Loucy (cell line): ENCODE data around the gene RASGRP3.

Experiments
- H2AFZ ChIP-seq: fragments of 200-600 bp; sonication (generic); 2 replicates; pipeline ENCODE4 v1.6.0; 2016; ENCODE audit warnings: antibody characterized with exemption, mild to moderate bottlenecking, low read length, moderate library complexity
- H3F3A ChIP-seq: fragments of 200-600 bp; 2 replicates; pipeline ENCODE4 v1.6.0; 2016; ENCODE audit warnings: antibody characterized with exemption, low read depth, mild to moderate bottlenecking
- H3K27me3 ChIP-seq: fragments of 200-600 bp; sonication (generic); 2 replicates; pipeline ENCODE4 v1.6.1; 2014; ENCODE audit warnings: low read length, mild to moderate bottlenecking; ENCODE audit not compliant: insufficient read depth, poor library complexity, severe bottlenecking
- H3K36me3 ChIP-seq: fragments of 200-600 bp; sonication (generic); 2 replicates; pipeline ENCODE4 v1.6.1; 2016; ENCODE audit warnings: low read length; ENCODE audit not compliant: insufficient read depth
- H3K4me1 ChIP-seq: fragments of 200-600 bp; sonication (generic); 2 replicates; pipeline ENCODE4 v1.5.1; 2014; ENCODE audit warnings: low read length, mild to moderate bottlenecking; ENCODE audit not compliant: insufficient read depth, poor library complexity, severe bottlenecking
- H3K4me2 ChIP-seq: fragments of 200-600 bp; sonication (generic); 2 replicates; pipeline ENCODE4 v1.6.0; 2014; ENCODE audit warnings: antibody characterized with exemption, low read length, low read depth, mild to moderate bottlenecking; ENCODE audit not compliant: poor library complexity, severe bottlenecking
- H3K4me3 ChIP-seq: fragments of 200-600 bp; sonication (generic); 2 replicates; pipeline ENCODE4 v1.5.1; 2014; ENCODE audit warnings: low read length, mild to moderate bottlenecking, mixed read lengths; ENCODE audit not compliant: poor library complexity, severe bottlenecking
- H3K79me2 ChIP-seq: fragments of 200-600 bp; sonication (generic); 2 replicates; pipeline ENCODE4 v1.6.1; 2014; ENCODE audit warnings: low read length; ENCODE audit not compliant: insufficient read depth
- H3K9ac ChIP-seq: fragments of 200-600 bp; sonication (generic); 2 replicates; pipeline ENCODE4 v1.6.0; 2014; ENCODE audit warnings: mild to moderate bottlenecking, low read depth, low read length, moderate library complexity; ENCODE audit not compliant: poor library complexity, severe bottlenecking
- H3K9me2 ChIP-seq: fragments of 200-600 bp; sonication (generic); replicated peaks from 2 replicates; pipeline ENCODE4 v1.6.1; 2016; ENCODE audit warnings: low read depth, low read length, mixed read lengths
- H3K9me3 ChIP-seq: fragments of 200-600 bp; sonication (generic); 2 replicates; pipeline ENCODE4 v1.6.1; 2014; ENCODE audit warnings: mild to moderate bottlenecking, antibody characterized with exemption, low read length, low read depth; ENCODE audit not compliant: insufficient read depth
- H4K20me1 ChIP-seq: fragments of 200-600 bp; sonication (generic); 2 replicates; pipeline ENCODE4 v1.6.0; 2014; ENCODE audit warnings: antibody characterized with exemption, low read length, mild to moderate bottlenecking; ENCODE audit not compliant: insufficient read depth, poor library complexity, severe bottlenecking
- CTCF ChIP-seq: fragments of 200-600 bp; sonication (generic); conservative IDR thresholded peaks from 2 replicates; pipeline ENCODE4 v1.5.1; 2014; ENCODE audit warnings: mild to moderate bottlenecking, antibody characterized with exemption, low read length
- EZH2phosphoT487 ChIP-seq: fragments of 200-600 bp; IDR thresholded peaks from 2 replicates; pipeline ENCODE4 v1.6.1; 2018; ENCODE audit warnings: antibody characterized with exemption, mild to moderate bottlenecking, moderate library complexity, borderline replicate concordance

Gene RASGRP3

GRCh38 chr2:33532966-33533365, 56.5 kb downstream of the RASGRP3 start:
- H3K9me3 ChIP-seq = no peaks in the 10 kb centered on the region
- no peaks in the 10 kb centered on the region for H3K9me2 ChIP-seq
- no peak for TF ChIP-seq EZH2phosphoT487
- no peak for TF ChIP-seq CTCF
- no peak overlapping the region for H3K9ac ChIP-seq
- H2AFZ ChIP-seq = no peak overlapping the region
- no peak overlapping the region for H3K4me3 ChIP-seq
- H3K79me2 ChIP-seq = no peaks in the 10 kb centered on the region
- H3K4me2 ChIP-seq = no peak overlapping the region
- peaks cover 5% of the 10 kb centered on the region for H3K4me1 ChIP-seq
- no peaks in the 10 kb centered on the region for H3F3A ChIP-seq
- no peaks in the 10 kb centered on the region for H3K36me3 ChIP-seq
- H4K20me1 ChIP-seq = no peaks in the 10 kb centered on the region
- H3K27me3 ChIP-seq = no peaks in the 10 kb centered on the region

- Histone ChIP-seq H2AFZ (no peak overlapping the region), H3K4me2 (no peak overlapping the region), H3K9me2 (no peaks in the 10 kb centered on the region), H3K79me2 (no peaks in the 10 kb centered on the region), H3K9me3 (no peaks in the 10 kb centered on the region), H3K36me3 (no peaks in the 10 kb centered on the region), H3K27me3 (no peaks in the 10 kb centered on the region), H3K9ac (no peak overlapping the region), H4K20me1 (no peaks in the 10 kb centered on the region), H3K4me3 (no peak overlapping the region), H3F3A (no peaks in the 10 kb centered on the region), H3K4me1 (no peaks in the 10 kb centered on the region)
- no peak for TF ChIP-seq EZH2phosphoT487
- no peak for TF ChIP-seq CTCF
Measured at GRCh38 chr2:33535421-33535820, 59.0 kb downstream of the RASGRP3 start.

- Histone ChIP-seq H3K9me3 (no peaks in the 10 kb centered on the region), H3K4me3 (no peak overlapping the region), H4K20me1 (no peaks in the 10 kb centered on the region), H3K4me1 (no peaks in the 10 kb centered on the region), H3K36me3 (no peaks in the 10 kb centered on the region), H3K27me3 (no peaks in the 10 kb centered on the region), H3K79me2 (no peaks in the 10 kb centered on the region), H3K4me2 (no peak overlapping the region), H2AFZ (no peak overlapping the region), H3K9me2 (no peaks in the 10 kb centered on the region), H3F3A (no peaks in the 10 kb centered on the region), H3K9ac (no peak overlapping the region)
- no peak for TF ChIP-seq EZH2phosphoT487
- TF ChIP-seq CTCF = no peak
Measured at GRCh38 chr2:33541243-33541642, 64.8 kb downstream of the RASGRP3 start.
